HepG2 (cell line): ENCODE results near the gene HLF. TPM values are rescaled to one million over a fixed set of nuclear protein-coding genes. Genes with fewer than 3 reads are reported as not detected.

Source experiments
- HNRNPUL1 ChIP-seq: fragments of 200-400 bp; formaldehyde crosslinking; IDR thresholded peaks from 2 replicates; pipeline ENCODE4 v1.6.1; 2017; ENCODE audit warnings: low read depth, mild to moderate bottlenecking, low read length, moderate library complexity
- HOXA5 ChIP-seq: sonication (generic); formaldehyde crosslinking; IDR thresholded peaks from 2 replicates; pipeline ENCODE4 v1.4.0; 2020; ENCODE audit warnings: missing genetic modification reagents
- ISX ChIP-seq: sonication (generic); formaldehyde crosslinking; conservative IDR thresholded peaks from 2 replicates; pipeline ENCODE4 v1.5.0; 2020; ENCODE audit warnings: missing genetic modification reagents
- KLF13 ChIP-seq: sonication (generic); formaldehyde crosslinking; IDR thresholded peaks from 2 replicates; pipeline ENCODE4 v1.4.0; 2020; ENCODE audit warnings: mild to moderate bottlenecking, missing genetic modification reagents
- MTF1 ChIP-seq: sonication (generic); formaldehyde crosslinking; IDR thresholded peaks from 2 replicates; pipeline ENCODE4 v1.5.0; 2020; ENCODE audit warnings: missing genetic modification reagents
- NCOA2 ChIP-seq: sonication (generic); formaldehyde crosslinking; IDR thresholded peaks from 2 replicates; pipeline ENCODE4 v1.8.0; 2022; ENCODE audit warnings: inconsistent platforms
- POLR2AphosphoS5 ChIP-seq: IDR thresholded peaks from 2 replicates; pipeline ENCODE4 v1.6.1; 2012; ENCODE audit warnings: low read depth, low read length
- TAF1 ChIP-seq: sonication (generic); formaldehyde crosslinking; IDR thresholded peaks from 2 replicates; pipeline ENCODE4 v1.4.0; 2020; ENCODE audit warnings: missing genetic modification reagents
- TGIF2 ChIP-seq: IDR thresholded peaks from 2 replicates; pipeline ENCODE4 v1.6.1; 2016; ENCODE audit warnings: control low read depth, missing compliant biosample characterization
- TP53 ChIP-seq: sonication (generic); formaldehyde crosslinking; conservative IDR thresholded peaks from 2 replicates; pipeline ENCODE4 v1.4.0; 2020; ENCODE audit warnings: missing genetic modification reagents
- ZBTB20 ChIP-seq: sonication (generic); formaldehyde crosslinking; IDR thresholded peaks from 2 replicates; pipeline ENCODE4 v1.8.1; 2023; ENCODE audit warnings: missing genetic modification reagents, low read depth, mild to moderate bottlenecking, borderline replicate concordance
- ZFP37 ChIP-seq: sonication (generic); formaldehyde crosslinking; IDR thresholded peaks from 2 replicates; pipeline ENCODE4 v1.4.0; 2020; ENCODE audit warnings: missing genetic modification reagents, borderline replicate concordance
- ZMAT3 ChIP-seq: sonication (generic); formaldehyde crosslinking; conservative IDR thresholded peaks from 2 replicates; pipeline ENCODE4 v1.7.0; 2021; ENCODE audit warnings: missing genetic modification reagents
- ZNF230 ChIP-seq: sonication (generic); formaldehyde crosslinking; IDR thresholded peaks from 2 replicates; pipeline ENCODE4 v1.4.0; 2020; ENCODE audit warnings: mild to moderate bottlenecking, missing genetic modification reagents
- ZNF337 ChIP-seq: sonication (generic); formaldehyde crosslinking; IDR thresholded peaks from 2 replicates; pipeline ENCODE4 v1.5.1; 2020; ENCODE audit warnings: missing genetic modification reagents, low read depth, mild to moderate bottlenecking, borderline replicate concordance
- ZNF816 ChIP-seq: sonication (generic); formaldehyde crosslinking; IDR thresholded peaks from 2 replicates; pipeline ENCODE4 v1.8.0; 2022; ENCODE audit warnings: missing genetic modification reagents, mild to moderate bottlenecking, borderline replicate concordance
- ZNF878 ChIP-seq: sonication (generic); formaldehyde crosslinking; IDR thresholded peaks from 2 replicates; pipeline ENCODE4 v1.8.1; 2023; ENCODE audit warnings: mild to moderate bottlenecking, missing genetic modification reagents, moderate library complexity
- polyA plus RNA-seq, 8 experiments: library from polyadenylated mRNA; depleted of rRNA in 3 of 8; stranded (reverse) in 7 of 8; unstranded in 1 of 8; fragments of >200 nt; fragmentation: Illumina TruSeq in 4 of 8; extraction: Trizol in 4 of 8; gene quantifications; 2 replicates each; pipeline versions ENCODE4 v1.2.1 to v1.2.3, GENCODE V29; 2011 to 2016; ENCODE audit warnings: low read depth in 4 of 8, missing spikeins in 1 of 8, mixed read lengths in 1 of 8; ENCODE audit not compliant: insufficient read depth in 1 of 8
- total RNA-seq, 5 experiments: library from RNA; depleted of rRNA; stranded (reverse); fragments of >200 nt; fragmentation: Illumina TruSeq; extraction: Trizol; gene quantifications; 2 replicates each; pipeline ENCODE4 v1.2.3, GENCODE V29; 2016; ENCODE audit warnings: low read depth in 1 of 5
- TF ChIP-seq, protein P1 (sequence below): sonication (generic); formaldehyde crosslinking; IDR thresholded peaks from 2 replicates; pipeline ENCODE4 v1.4.0; 2020; ENCODE audit warnings: missing genetic modification reagents
- TF ChIP-seq, protein P2 (sequence below), 2 experiments: sonication (generic) in 1 of 2; formaldehyde crosslinking in 1 of 2; IDR thresholded peaks; 2 replicates each; pipeline versions ENCODE4 v1.4.0 to v1.6.1; 2016 to 2020; ENCODE audit warnings: borderline replicate concordance in 1 of 2, low read depth in 1 of 2, mild to moderate bottlenecking in 1 of 2, missing genetic modification reagents in 1 of 2
- TF ChIP-seq, protein P3 (sequence below): sonication (generic); formaldehyde crosslinking; IDR thresholded peaks from 2 replicates; pipeline ENCODE4 v1.5.0; 2020; ENCODE audit warnings: missing genetic modification reagents

The HLF gene
- total and polyA plus RNA-seq, 2 of the 13 experiments (the other 11 are each of a cell fraction or from before 2014, with no cell fraction given): 202 to 346 TPM

DNA sequence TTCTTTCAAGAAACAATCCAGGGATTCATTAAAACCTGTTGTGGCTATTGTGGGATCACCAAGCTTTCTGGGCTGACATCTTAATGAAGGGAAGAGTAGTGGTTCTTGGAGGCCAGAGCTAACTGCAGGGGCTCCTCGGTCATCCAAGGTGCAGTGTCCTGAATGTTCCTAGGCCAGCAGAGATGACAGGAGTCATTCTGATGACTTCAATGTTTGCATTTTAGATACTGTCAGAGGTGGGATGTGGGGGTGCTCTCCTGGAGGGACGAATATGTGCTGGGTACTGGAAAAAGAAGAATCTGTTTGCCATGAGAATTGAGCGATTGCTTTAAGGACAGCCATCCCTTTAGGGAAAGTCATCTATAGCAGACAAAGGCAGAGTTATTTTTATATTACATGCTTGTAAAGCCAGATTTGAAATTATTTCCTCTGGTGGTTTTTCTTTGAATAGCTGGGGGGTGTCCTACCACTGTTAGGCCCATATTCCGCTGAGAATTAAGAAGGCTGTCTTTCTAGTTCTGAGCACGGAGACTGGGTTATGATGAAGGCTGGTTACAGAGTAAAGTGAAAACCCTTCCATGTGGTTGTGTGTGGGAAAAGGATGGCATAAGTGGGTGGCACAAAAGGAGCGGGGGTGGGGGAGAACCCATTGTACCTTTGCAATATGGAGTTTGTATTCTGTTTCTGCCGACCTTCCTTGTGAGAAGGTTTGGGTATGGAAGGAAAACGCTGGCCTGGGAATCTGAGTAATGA lies 7.4 kb downstream of the HLF start (continued):
- TF ChIP-seq TP53 (CRISPR knock-in tag) (0 out of 2 replicates have a peak, but pooled peaks have one; percentile 33), MTF1 (CRISPR knock-in tag) (0 out of 2 replicates have a peak, but pooled peaks have one; percentile 48), NCOA2 (peak; percentile 12; the same call in 1 of the 2 replicates), ZNF816 (CRISPR knock-in tag) (0 out of 2 replicates have a peak, but pooled peaks have one; percentile 75), ZNF230 (CRISPR knock-in tag) (no peak), KLF13 (CRISPR knock-in tag) (no peak), ZNF878 (CRISPR knock-in tag) (0 out of 2 replicates have a peak, but pooled peaks have one; percentile 33), HOXA5 (CRISPR knock-in tag) (0 out of 2 replicates have a peak, but pooled peaks have one; percentile 61), ZMAT3 (0 out of 2 replicates have a peak, but pooled peaks have one; percentile 18), ZNF337 (CRISPR knock-in tag) (peak; percentile 15; the same call in 1 of the 2 replicates), POLR2AphosphoS5 (0 out of 2 replicates have a peak, but pooled peaks have one; percentile 56), TGIF2 (CRISPR knock-in tag) (0 out of 2 replicates have a peak, but pooled peaks have one; percentile 52), ZBTB20 (CRISPR knock-in tag) (peak; percentile 49; the same call in 1 of the 2 replicates), ZFP37 (CRISPR knock-in tag) (peak; percentile 27; the same call in 1 of the 2 replicates), TAF1 (peak; percentile 15; the same call in 1 of the 2 replicates), ISX (CRISPR knock-in tag) (0 out of 2 replicates have a peak, but pooled peaks have one; percentile 17), HNRNPUL1 (no peak)
- TF ChIP-seq, protein P1, sequence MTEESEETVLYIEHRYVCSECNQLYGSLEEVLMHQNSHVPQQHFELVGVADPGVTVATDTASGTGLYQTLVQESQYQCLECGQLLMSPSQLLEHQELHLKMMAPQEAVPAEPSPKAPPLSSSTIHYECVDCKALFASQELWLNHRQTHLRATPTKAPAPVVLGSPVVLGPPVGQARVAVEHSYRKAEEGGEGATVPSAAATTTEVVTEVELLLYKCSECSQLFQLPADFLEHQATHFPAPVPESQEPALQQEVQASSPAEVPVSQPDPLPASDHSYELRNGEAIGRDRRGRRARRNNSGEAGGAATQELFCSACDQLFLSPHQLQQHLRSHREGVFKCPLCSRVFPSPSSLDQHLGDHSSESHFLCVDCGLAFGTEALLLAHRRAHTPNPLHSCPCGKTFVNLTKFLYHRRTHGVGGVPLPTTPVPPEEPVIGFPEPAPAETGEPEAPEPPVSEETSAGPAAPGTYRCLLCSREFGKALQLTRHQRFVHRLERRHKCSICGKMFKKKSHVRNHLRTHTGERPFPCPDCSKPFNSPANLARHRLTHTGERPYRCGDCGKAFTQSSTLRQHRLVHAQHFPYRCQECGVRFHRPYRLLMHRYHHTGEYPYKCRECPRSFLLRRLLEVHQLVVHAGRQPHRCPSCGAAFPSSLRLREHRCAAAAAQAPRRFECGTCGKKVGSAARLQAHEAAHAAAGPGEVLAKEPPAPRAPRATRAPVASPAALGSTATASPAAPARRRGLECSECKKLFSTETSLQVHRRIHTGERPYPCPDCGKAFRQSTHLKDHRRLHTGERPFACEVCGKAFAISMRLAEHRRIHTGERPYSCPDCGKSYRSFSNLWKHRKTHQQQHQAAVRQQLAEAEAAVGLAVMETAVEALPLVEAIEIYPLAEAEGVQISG (CRISPR knock-in tag): peak; percentile 43; the same call in 1 of the 2 replicates
- TF ChIP-seq, protein P2, sequence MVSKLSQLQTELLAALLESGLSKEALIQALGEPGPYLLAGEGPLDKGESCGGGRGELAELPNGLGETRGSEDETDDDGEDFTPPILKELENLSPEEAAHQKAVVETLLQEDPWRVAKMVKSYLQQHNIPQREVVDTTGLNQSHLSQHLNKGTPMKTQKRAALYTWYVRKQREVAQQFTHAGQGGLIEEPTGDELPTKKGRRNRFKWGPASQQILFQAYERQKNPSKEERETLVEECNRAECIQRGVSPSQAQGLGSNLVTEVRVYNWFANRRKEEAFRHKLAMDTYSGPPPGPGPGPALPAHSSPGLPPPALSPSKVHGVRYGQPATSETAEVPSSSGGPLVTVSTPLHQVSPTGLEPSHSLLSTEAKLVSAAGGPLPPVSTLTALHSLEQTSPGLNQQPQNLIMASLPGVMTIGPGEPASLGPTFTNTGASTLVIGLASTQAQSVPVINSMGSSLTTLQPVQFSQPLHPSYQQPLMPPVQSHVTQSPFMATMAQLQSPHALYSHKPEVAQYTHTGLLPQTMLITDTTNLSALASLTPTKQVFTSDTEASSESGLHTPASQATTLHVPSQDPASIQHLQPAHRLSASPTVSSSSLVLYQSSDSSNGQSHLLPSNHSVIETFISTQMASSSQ (IDR thresholded peaks at IDR 0.05; ENCODE audit: low read depth): no peak
- TF ChIP-seq, protein P2 (CRISPR knock-in tag; IDR thresholded peaks at IDR 0.05; ENCODE audit: borderline replicate concordance): peak; percentile 53; the same call in 1 of the 2 replicates
- TF ChIP-seq, protein P3, sequence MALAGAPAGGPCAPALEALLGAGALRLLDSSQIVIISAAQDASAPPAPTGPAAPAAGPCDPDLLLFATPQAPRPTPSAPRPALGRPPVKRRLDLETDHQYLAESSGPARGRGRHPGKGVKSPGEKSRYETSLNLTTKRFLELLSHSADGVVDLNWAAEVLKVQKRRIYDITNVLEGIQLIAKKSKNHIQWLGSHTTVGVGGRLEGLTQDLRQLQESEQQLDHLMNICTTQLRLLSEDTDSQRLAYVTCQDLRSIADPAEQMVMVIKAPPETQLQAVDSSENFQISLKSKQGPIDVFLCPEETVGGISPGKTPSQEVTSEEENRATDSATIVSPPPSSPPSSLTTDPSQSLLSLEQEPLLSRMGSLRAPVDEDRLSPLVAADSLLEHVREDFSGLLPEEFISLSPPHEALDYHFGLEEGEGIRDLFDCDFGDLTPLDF (CRISPR knock-in tag): peak; percentile 45; the same call in 1 of the 2 replicates
